GM19395 (cell line): ENCODE measurements around the gene HSD17B2.
"Not testable (repeated sequence)": the region's sequence is repeated elsewhere in the genome, so short reads cannot be mapped to it uniquely, and the experiment has no call there.

ENCODE experiments used
- ATAC-seq: cut with Tn5 transposase; IDR thresholded peaks from one replicate; pipeline ENCODE4 v1.9.1; 2021; ENCODE audit warnings: mild to moderate bottlenecking, moderate library complexity; ENCODE audit not compliant: unreplicated experiment

HSD17B2 gene

DNA sequence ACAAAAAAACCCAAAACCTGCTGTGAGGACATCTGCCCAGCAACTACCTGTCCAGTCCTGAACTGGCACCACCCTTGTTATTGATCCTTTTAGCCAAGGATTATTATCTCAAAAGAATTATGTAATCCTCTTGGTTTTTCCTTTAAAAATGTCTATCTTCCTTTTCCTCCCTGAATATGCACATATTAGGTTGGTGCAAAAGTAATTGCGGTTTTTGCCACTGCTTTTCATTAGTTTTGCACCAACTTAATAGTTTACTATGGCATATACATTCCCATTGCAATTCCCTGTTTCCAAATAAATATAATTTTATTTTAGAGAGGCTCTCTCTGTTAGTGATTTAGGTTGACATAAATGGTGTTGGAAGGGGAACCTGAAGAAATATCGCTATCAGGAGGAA is 83.7 kb downstream of the HSD17B2 start:
- no peak for ATAC-seq

DNA sequence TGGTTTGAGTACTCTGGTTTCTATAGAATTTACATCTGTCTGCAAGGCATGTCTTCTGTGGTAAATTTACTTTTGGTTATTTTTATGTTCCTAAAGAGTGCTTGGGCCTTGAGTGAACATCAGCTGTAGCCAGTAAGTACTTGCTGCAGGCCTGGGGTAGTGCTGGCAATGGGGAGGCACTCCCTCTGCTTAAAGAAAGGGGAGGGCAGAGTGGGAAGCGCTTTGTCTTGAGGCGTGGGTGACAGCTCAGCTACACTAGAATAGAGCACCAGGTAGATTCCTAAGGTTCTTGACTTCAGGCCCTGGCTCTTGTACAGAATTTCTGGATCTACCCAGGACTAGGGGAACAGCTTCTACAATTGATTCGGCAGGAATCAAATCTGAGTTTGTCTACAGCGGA is 84.4 kb downstream of the HSD17B2 start:
- ATAC-seq: no peak

- ATAC-seq: no peak
Measured at GRCh38 chr16:82124651-82125050, 89.6 kb downstream of the HSD17B2 start.

DNA sequence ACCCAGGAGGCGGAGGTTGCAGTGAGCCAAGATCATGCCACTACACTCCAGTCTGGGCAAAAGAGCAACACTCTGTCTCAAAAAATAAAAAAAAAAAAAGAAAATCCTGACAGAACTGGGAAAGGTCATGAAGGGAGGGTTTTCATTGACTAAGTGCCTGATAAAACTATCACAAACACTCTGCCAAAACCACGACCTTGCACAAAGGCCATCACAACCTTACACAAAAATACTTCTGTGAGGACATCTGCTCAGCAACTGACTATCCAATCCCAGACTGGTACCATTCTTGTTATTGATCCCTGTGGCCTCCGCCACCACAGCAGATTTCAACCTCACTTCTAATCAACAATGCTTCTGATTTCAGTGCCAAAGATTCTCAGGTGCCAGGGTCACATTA is 94.8 kb downstream of the HSD17B2 start:
- no peak for ATAC-seq

GRCh38 chr16:82133798-82134197 is 98.7 kb downstream of the HSD17B2 start:
- no peak for ATAC-seq

DNA sequence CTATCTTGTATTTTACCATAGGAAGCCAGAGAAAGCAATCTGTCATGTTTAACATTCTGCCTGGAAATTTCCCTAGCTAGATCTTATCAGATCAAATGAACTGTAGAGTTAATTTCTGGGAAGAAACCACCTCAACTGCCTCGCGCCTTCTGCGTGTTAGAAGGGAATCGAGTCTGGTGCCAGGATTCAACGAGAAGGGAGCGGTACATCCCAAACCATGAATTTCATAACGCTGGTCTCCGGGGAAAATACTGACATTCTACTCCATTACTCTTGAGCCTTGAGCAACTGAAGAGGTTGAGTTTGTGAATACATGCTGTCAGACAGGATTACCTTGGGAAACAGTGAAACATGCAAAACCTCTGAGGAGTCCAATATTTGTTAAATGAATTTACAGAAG is 99.8 kb downstream of the HSD17B2 start:
- ATAC-seq: no peak

GRCh38 chr16:82135844-82136243 is 100.8 kb downstream of the HSD17B2 start:
- no peak for ATAC-seq

DNA sequence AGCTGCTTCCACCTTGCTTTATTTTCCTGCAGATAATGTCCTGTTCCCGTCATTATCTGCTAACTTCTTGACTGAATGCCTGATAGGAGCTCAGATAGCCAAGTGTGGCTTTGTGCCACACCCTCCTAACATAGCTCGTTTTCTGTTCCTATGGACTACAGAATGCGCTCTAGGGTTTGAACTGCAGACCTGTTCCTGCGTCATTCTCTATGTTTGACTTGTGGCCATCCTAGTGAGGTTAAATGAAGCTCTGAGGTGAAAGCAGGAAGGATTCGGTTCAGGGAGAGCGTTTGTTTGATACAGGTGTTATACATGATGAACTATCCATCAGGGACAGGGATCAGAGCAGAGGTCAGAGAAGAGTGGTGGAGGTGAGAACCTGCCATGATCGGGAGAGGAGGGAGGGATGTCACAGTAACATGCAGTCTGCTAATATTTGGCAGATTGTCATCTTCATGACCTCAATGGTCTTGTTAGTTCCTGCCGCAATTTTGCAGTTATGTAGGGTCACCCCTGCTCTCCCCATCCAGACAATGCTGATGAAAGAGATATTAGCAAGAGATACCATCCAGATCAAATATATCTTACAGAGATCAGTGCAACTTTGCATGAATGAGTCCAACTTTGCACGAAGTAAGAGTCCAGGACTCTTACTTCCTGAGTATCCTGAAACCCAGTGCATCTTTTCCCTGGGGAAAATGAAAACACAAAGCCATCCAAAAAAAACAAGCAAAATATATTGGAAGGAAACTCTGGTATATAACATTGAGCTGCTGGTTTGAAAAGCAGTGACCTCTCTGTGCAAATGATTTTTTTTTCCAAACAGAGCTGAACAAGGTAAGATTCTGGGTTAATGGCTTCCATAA is 102.1 kb downstream of the HSD17B2 start:
- no peak for ATAC-seq

DNA sequence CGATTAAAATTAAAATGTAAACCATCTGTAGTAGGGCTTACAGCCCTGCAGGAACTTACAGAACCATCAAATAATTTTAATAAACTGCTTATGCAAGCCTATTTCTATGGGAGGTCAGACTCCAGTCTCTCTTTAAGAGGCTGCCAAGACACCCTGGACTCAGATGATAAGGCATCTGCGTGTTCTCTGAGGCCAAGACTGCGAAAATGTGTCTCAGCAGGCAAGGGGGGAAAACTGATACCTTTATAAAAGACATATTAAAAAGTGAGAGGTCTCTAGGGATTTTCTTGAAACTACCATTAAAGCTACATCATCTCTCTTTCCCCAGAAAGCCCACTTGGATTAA is 102.7 kb downstream of the HSD17B2 start:
- ATAC-seq: no peak

DNA sequence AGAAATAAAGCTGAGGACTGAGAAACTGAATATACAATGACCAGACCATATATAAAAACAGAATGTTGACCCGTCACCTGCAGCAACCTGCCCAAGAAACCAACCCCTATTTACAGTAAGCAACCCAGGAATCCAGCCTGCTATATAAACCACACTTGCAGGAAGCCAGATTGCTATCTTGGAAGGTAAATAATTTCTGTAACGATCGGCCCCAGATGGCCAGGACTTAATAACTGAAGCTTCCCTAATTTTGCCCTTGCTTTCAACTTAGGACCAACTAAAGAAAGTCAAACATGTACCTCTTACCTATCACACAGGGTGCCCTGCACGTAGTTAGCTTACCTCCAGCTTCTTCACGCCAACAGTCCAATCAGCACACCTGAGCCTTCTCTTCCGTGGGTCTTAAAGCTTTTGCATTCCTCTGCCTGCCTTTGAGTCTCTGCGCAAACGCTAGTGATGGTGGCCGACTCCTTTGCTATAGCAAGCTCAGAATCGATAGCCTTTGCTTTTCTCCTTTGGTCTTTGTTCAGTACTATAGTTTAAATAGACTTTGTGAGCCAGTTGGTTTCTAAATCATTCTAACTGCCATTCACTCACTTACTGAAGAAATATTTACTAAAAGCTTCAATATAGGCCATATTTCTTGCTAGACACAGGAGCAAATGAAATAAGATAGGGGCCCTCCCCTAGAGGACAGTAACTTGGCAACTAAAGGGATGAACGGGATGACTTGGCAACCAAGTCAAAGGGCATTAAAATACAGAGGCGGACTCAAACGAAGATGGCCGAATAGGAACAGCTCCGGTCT is 103.6 kb downstream of the HSD17B2 start:
- ATAC-seq: no peak

DNA sequence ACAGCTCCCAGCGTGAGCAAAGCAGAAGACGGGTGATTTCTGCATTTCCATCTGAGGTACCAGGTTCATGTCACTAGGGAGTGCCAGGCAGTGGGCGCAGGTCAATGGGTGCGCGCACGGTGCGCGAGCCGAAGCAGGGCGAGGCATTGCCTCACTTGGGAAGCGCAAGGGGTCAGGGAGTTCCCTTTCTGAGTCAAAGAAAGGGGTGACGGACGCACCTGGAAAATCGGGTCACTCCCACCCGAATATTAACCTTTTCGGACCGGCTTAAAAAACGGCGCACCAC is 104.2 kb downstream of the HSD17B2 start:
- not testable (repeated sequence) for ATAC-seq

- ATAC-seq: no peak
Measured at GRCh38 chr16:82146556-82146955, 111.5 kb downstream of the HSD17B2 start.

- ATAC-seq: no peak
Measured at GRCh38 chr16:82146957-82147356, 111.9 kb downstream of the HSD17B2 start.

- no peak for ATAC-seq
Measured at GRCh38 chr16:82147546-82147945, 112.5 kb downstream of the HSD17B2 start.
